OCI-LY7 (cell line): ENCODE data around the gene RSBN1L. TPM values are rescaled to one million over a fixed set of nuclear protein-coding genes. Genes with fewer than 3 reads are reported as not detected.

Experiments used
- BruUV-seq: library from RNA; stranded (reverse); fragments of 400-500 nt; replicated peaks from 2 replicates; lab custom pipeline; 2021; lab: Mats Ljungman, UMichigan
- CTCF ChIA-PET: fragments of 300-600 bp; sonication (Branson Sonifier 250); formaldehyde crosslinking; loops from one replicate; lab custom pipeline; 2022; ENCODE audit warnings: antibody characterized with exemption; ENCODE audit not compliant: unreplicated experiment; lab: Charles Lee
- POLR2A ChIA-PET: fragments of 300-600 bp; sonication (Branson Sonifier 250); formaldehyde crosslinking; loops from one replicate; lab custom pipeline; 2022; ENCODE audit warnings: antibody characterized with exemption; lab: Charles Lee
- DNase-seq: peaks from one replicate; pipeline ENCODE4 v3.0.0-alpha.2; 2015; ENCODE audit warnings: low spot score
- H2AFZ ChIP-seq: fragments of 200-600 bp; sonication (generic), shearing (Covaris generic); 2 replicates; pipeline ENCODE4 v1.6.1; 2014; ENCODE audit warnings: mild to moderate bottlenecking, antibody characterized with exemption, low read length, moderate library complexity
- H3K27ac ChIP-seq: fragments of 200-600 bp; sonication (generic); 2 replicates; pipeline ENCODE4 v1.5.1; 2014; ENCODE audit warnings: mixed run types, low read depth, mild to moderate bottlenecking, moderate library complexity, low read length, inconsistent platforms; ENCODE audit not compliant: poor library complexity, severe bottlenecking
- H3K36me3 ChIP-seq: fragments of 200-600 bp; sonication (generic); 2 replicates; pipeline ENCODE4 v1.6.1; 2014; ENCODE audit warnings: mild to moderate bottlenecking, antibody characterized with exemption, low read length, moderate library complexity, mixed read lengths; ENCODE audit not compliant: insufficient read depth
- H3K4me1 ChIP-seq: fragments of 200-600 bp; sonication (generic); 2 replicates; pipeline ENCODE4 v1.5.1; 2014; ENCODE audit warnings: mild to moderate bottlenecking, low read length; ENCODE audit not compliant: insufficient read depth, poor library complexity, severe bottlenecking
- H3K4me2 ChIP-seq: fragments of 200-600 bp; sonication (generic); 2 replicates; pipeline ENCODE4 v1.6.1; 2014; ENCODE audit warnings: mild to moderate bottlenecking, low read length
- H3K4me3 ChIP-seq: fragments of 200-600 bp; sonication (generic); 2 replicates; pipeline ENCODE4 v1.5.1; 2014; ENCODE audit warnings: mild to moderate bottlenecking, low read depth, low read length; ENCODE audit not compliant: poor library complexity, severe bottlenecking
- H3K79me2 ChIP-seq: fragments of 200-600 bp; sonication (generic); 2 replicates; pipeline ENCODE4 v1.6.1; 2016; ENCODE audit warnings: low read depth, mild to moderate bottlenecking, low read length, moderate library complexity, mixed read lengths; ENCODE audit not compliant: insufficient read depth
- H3K9me2 ChIP-seq: fragments of 200-600 bp; sonication (generic); 2 replicates; pipeline ENCODE4 v1.6.1; 2016; ENCODE audit warnings: mild to moderate bottlenecking, low read length, mixed read lengths; ENCODE audit not compliant: insufficient read depth
- H3K9me3 ChIP-seq: fragments of 200-600 bp; sonication (generic); 2 replicates; pipeline ENCODE4 v1.6.1; 2014; ENCODE audit warnings: mild to moderate bottlenecking, mixed run types, low read length, mixed read lengths
- H4K20me1 ChIP-seq: fragments of 200-600 bp; sonication (generic); 2 replicates; pipeline ENCODE4 v1.6.1; 2014; ENCODE audit warnings: mild to moderate bottlenecking, antibody characterized with exemption, low read length, moderate library complexity, mixed read lengths; ENCODE audit not compliant: insufficient read depth
- CTCF ChIP-seq: fragments of 200-600 bp; sonication (generic); conservative IDR thresholded peaks from 2 replicates; pipeline ENCODE4 v1.5.1; 2014; ENCODE audit warnings: mild to moderate bottlenecking, antibody characterized with exemption, low read length, moderate library complexity, mixed read lengths
- EZH2phosphoT487 ChIP-seq: fragments of 200-600 bp; sonication (generic); IDR thresholded peaks from 2 replicates; pipeline ENCODE4 v1.6.1; 2018; ENCODE audit warnings: low read depth, borderline replicate concordance, mild to moderate bottlenecking, mixed run types, antibody characterized with exemption, low read length, moderate library complexity, mixed read lengths
- intact Hi-C: fragments of 100-400 bp; cut with micrococcal nuclease; formaldehyde crosslinking; loops from one replicate; pipeline ENCODE4 v1.10.0; 2022; ENCODE audit not compliant: unreplicated experiment
- total RNA-seq, 2 experiments: library from RNA; depleted of rRNA in 1 of 2; stranded (reverse); fragments of >200 nt in 1 of 2; shearing (Covaris generic) in 1 of 2; gene quantifications; 2 replicates each; pipeline ENCODE4 v1.2.3, GENCODE V29; 2014 to 2022

The RSBN1L gene
- total RNA-seq, 2 experiments from 2014 or later: 23.3 to 30.4 TPM

- no peak for DNase-seq
- H3K9me2 ChIP-seq: no peaks in the 10 kb centered on the region
- peak overlapping the region; percentile 6 for H3K27ac ChIP-seq
- no TSS peak for BruUV-seq
- no peak for TF ChIP-seq EZH2phosphoT487
- TF ChIP-seq CTCF: no peak
- H3K4me3 ChIP-seq: no peak overlapping the region
- intact Hi-C loops: loop anchor here (10.0 kb wide), 1 partner anchor 277 kb away; no protein-coding TSS in a partner anchor
- H2AFZ ChIP-seq: no peak overlapping the region
- H3K9me3 ChIP-seq: no peaks in the 10 kb centered on the region
- H4K20me1 ChIP-seq: no peaks in the 10 kb centered on the region
- peaks cover 31% of the 10 kb centered on the region; the same call in 1 of the 2 replicates for H3K36me3 ChIP-seq
- H3K4me2 ChIP-seq: peak overlapping the region; percentile 15; the same call in 1 of the 2 replicates
- ChIA-PET POLR2A (no interaction called here), CTCF (no interaction called here)
- peaks cover 77% of the 10 kb centered on the region for H3K79me2 ChIP-seq
- peaks cover 52% of the 10 kb centered on the region for H3K4me1 ChIP-seq
Measured at GRCh38 chr7:77757589-77757988, 61.3 kb downstream of the RSBN1L start.

GRCh38 chr7:77759294-77759889, 63.1 kb downstream of the RSBN1L start:
- Histone ChIP-seq H3K27ac (peak overlapping the region; percentile 75), H3K9me3 (no peaks in the 10 kb centered on the region), H4K20me1 (no peaks in the 10 kb centered on the region), H3K9me2 (no peaks in the 10 kb centered on the region), H3K36me3 (peaks cover 32% of the 10 kb centered on the region; the same call in 1 of the 2 replicates), H3K4me1 (peaks cover 64% of the 10 kb centered on the region), H3K79me2 (peaks cover 78% of the 10 kb centered on the region), H3K4me3 (no peak overlapping the region), H3K4me2 (peak overlapping the region; percentile 62), H2AFZ (no peak overlapping the region)
- intact Hi-C loops: loop anchor here (1.0 to 10.0 kb wide), 3 partner anchors 63 to 275 kb away; partner anchors contain the start of gene RSBN1L
- TF ChIP-seq CTCF (peak; percentile 98), EZH2phosphoT487 (no peak)
- ChIA-PET CTCF (interaction anchor here (0.9 to 1.5 kb wide), 3 partner anchors 96 to 175 kb away, joined by 3 read pairs; no protein-coding TSS in a partner anchor), POLR2A (interaction anchor here (1.9 to 2.4 kb wide), 2 partner anchors 101 to 175 kb away, joined by 6 to 8 read pairs; no protein-coding TSS in a partner anchor)
- BruUV-seq: no TSS peak
- DNase-seq: peak; percentile 76
